ENCODE data around the gene PIEZO2.

- TF ChIP-seq POLR2AphosphoS5 (IDR thresholded peaks at IDR 0.05; ENCODE audit: low read depth, low read length) (no peak), CTCF (IDR thresholded peaks at IDR 0.05) (no peak)
Measured at GRCh38 chr18:11052800-11053199, 96.6 kb downstream of the PIEZO2 start.

Data from Panc1 (cell line).